HG03025 (cell line): ENCODE data around the gene SYP.

Source experiments
- ATAC-seq: cut with Tn5 transposase; IDR thresholded peaks from one replicate; pipeline ENCODE4 v1.9.1; 2021; ENCODE audit warnings: mild to moderate bottlenecking, moderate library complexity; ENCODE audit not compliant: unreplicated experiment, low FRiP score

SYP gene

DNA sequence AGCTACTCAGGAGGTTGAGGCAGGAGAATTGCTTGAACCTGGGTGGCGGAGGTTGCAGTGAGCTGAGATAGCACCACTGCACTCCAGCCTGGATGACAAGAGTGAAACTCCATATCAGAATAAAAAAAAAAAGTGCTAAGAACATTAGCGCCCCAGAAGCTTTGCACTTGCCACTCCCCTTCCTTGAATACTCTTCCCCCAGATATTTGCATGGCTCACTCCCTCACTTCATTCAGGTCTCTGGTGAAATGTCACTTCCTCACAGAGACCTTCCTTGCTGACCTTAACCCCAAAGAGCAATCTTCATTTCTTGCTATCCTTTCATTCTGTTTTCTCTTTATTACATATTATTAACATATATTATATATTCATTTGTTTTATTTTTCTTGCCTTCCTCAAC, 21.9 kb upstream of the SYP start:
- ATAC-seq, result no peak

DNA sequence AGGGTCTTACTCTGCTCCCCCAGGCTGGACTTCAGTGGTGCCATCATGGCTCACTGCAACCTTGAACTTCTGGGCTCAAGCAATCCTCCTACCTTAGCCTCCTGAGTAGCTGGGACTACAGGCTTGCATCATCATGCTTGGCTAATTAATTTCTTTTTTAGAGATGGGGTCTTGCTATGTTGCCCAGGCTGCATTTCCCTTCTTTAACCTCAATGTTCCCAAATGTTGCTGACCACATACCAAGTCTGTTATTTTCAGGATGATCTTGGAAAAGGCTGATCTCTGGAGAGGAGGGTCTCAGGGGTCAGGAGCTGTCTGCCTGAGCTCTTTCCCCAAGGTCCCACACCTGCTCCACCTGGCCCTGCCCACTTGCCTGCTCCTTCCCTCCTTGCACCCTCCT, 20.1 kb upstream of the SYP start:
- no peak for ATAC-seq

- ATAC-seq, result no peak
Measured at GRCh38 chrX:49214996-49215526, 15.1 kb upstream of the SYP start.

GRCh38 chrX:49214416-49214815, 14.4 kb upstream of the SYP start:
- ATAC-seq, result no peak

GRCh38 chrX:49212861-49213260, 12.9 kb upstream of the SYP start:
- ATAC-seq, result no peak

DNA sequence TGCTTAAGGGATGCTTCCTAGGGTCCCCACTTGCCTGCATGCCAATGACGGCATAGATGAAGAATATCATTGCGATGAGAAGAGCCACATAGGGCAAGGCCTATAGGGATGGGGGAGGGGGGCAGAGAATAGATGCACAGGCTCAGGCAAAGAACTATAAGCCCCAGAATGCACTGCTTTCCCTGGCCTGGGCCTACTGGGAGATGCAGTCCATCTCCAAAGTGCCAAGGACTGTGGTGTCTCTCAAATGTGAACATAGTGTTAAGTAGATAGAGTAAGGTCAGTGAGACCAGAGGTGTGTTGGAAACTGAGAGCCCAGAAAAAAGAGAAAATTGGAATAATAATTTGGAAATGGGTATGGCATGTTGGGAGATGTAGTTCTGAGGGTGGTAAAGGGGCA, 12.2 kb upstream of the SYP start:
- no peak for ATAC-seq

- no peak for ATAC-seq
Measured at GRCh38 chrX:49211074-49211473, 11.1 kb upstream of the SYP start.

DNA sequence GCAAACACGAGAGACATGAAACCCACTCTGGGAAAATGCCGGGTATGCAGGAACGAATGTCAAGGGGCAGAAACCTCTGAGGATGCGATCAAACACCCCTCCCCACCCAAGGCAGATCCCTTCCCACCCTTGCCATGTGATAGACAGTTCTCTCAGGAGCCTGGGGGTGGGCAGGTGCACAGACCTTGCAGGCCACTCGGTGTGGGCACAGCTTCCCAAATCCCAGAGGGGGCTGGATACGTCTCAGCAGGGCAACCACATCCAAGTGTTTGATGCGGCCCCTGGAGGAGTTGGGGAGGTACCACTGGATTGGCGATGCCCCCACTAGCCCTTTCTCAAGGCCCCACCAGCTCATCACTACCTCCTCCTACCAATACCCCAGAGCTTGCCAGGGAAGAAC, 10.4 kb upstream of the SYP start:
- ATAC-seq, result no peak

- no peak for ATAC-seq
Measured at GRCh38 chrX:49209434-49210251, 9.7 kb upstream of the SYP start.

- ATAC-seq, result no peak
Measured at GRCh38 chrX:49208399-49208798, 8.4 kb upstream of the SYP start.

GRCh38 chrX:49206543-49206942, 6.5 kb upstream of the SYP start:
- ATAC-seq, result no peak

GRCh38 chrX:49205443-49205842, 5.5 kb upstream of the SYP start:
- ATAC-seq, result no peak

DNA sequence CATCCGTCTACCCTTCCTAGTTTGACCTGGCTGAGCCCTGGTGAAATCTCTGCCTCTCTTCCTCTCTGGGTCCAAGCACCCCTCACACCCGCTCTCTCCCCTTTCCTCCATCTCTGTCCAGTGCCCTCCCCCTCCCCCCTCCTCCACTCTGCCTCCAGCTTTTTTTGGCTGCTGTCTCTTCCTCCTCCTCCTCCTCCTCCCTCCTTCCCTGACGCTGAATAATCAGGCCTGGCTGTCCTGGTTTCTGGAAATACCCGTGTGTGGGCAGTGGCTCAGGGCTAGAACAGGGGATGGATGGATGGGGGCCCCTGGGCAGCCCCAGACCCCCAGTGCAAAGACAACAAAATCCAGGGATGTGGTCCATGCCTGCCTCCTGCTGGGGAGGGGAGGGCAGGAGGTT, 4.7 kb upstream of the SYP start:
- no peak for ATAC-seq

DNA sequence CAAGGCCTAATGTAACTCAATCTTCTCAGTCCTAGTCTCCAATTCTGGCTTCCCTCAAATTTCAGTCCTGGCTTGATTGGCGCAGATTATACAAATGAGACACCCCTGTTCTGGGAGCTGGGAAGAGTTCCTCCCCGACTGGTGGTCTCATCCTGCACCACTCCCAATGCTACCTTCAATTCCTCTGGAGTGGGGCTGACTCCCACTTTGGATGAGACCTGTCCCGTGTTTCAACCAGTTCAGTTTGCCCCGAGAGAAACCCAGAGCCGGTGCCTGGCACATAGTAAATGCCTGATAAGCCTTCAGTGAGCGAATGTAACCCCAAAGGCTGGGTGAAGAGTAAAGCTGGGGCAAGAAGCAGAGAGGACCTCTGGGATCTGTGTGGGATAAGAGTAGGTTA, 4.0 kb upstream of the SYP start:
- ATAC-seq, result no peak

- ATAC-seq, result no peak
Measured at GRCh38 chrX:49203536-49203935, 3.5 kb upstream of the SYP start.

DNA sequence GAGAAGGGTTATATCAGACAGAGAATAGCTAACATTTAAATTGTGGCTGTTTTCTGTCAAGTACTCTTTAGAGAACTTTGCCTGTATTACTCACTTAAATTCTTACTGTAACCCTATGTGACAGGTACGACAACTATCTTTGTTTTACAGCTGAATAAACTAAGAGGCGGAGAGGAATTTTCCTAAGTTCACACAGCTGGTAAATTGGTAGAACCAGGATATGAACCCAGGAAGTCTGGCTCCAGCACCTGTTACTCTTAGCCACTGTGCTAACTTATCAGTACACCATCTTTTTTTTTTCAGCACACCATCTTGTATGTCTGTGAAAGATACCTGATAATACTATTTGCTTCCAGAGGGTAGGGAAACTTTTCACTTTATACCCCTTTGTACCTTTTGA, 2.0 kb upstream of the SYP start:
- no peak for ATAC-seq

GRCh38 chrX:49199315-49199595, 738 bp downstream of the SYP start:
- ATAC-seq, result no peak

DNA sequence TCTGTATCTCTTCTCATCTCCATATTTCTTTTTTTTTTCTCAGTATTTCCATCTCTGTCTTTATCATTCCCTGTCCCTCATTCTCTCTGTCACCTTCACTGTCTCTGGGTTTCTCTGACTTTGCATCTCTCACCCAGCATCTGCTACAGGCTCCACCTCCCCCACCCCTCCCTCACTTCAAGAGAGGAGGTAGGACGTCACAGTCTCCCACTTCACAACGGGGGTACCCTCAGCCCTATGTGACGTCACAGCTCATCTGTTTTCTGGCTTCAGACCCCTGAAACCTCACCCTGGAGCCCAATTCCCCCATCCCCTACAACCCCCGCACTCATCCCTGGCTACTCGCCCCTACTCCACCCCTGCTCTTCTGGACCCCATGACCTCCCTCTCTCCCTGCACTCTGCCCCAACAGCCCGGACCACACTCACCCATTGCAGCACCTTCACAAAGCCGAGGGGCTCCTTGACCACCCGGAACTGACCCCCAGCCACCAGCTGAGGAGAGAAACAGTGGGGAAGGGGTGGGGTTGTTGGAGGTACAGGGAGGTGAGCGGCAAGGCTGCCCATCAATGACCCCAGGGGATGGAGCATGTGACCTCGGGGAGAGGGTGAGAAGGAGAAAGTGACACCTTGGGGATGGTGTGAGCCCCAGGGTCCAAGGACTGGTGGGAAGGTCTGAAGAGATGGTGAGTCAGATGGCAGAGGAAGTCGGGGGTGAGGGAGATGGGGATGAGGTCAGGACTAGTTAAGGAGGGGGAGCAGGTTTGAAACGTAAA, 1.3 kb downstream of the SYP start:
- no peak for ATAC-seq

- ATAC-seq, result no peak
Measured at GRCh38 chrX:49197543-49198087, 2.4 kb downstream of the SYP start.

DNA sequence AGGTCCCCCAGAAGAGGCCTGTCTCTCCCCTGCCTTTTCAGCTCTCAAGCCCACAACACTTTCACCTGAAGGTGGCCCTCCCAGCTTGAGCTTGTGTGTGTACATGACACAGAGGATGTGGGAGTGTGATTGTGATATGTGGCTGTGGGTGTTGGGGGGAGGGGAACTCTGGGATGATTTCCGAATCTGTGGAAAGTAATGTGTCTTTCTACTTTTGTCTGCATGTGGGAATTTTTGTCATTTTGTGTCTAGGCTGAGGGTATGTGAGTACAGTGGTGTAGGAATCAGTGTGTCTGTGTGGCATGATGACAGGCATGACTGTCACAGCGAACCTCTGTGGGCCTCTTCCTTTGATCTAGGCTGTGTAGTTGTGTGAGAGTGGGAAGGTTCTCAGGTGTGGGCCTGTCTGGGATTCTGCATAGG, 6.4 kb downstream of the SYP start:
- ATAC-seq, result no peak

DNA sequence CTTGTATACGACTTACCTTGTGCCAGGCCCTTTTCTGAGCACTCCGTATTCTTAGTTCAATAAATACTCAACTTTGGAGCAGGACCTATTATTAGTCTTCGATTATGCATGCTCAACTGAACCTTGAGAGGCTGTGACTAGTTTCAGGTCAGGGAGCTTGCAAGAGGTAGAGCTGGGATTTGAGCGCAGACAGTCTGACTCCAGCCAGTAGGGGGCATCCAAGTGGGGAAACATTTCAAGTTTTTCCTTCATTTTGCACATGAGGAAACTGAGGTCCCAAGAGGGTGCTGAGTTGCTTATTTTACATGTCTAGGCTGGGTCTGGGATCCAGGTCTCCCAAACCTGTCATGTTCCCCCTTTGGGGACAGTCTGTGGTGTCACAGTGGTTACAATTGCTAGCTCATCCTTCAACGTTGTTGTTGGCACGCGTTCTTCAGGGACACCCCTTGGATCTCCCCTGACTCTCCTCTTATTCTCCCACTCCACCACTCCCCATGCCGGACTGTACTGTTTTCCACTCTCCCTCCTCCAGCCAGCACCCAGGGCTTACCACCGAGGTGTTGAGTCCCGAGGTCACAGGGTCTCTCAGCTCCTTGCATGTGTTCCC, 7.2 kb downstream of the SYP start:
- no peak for ATAC-seq
